Measurements from ENCODE around the gene SLC66A2.

GRCh38 chr18:79934311-79935097 lies 16.9 kb downstream of the SLC66A2 start:
- TF ChIP-seq, protein P1, sequence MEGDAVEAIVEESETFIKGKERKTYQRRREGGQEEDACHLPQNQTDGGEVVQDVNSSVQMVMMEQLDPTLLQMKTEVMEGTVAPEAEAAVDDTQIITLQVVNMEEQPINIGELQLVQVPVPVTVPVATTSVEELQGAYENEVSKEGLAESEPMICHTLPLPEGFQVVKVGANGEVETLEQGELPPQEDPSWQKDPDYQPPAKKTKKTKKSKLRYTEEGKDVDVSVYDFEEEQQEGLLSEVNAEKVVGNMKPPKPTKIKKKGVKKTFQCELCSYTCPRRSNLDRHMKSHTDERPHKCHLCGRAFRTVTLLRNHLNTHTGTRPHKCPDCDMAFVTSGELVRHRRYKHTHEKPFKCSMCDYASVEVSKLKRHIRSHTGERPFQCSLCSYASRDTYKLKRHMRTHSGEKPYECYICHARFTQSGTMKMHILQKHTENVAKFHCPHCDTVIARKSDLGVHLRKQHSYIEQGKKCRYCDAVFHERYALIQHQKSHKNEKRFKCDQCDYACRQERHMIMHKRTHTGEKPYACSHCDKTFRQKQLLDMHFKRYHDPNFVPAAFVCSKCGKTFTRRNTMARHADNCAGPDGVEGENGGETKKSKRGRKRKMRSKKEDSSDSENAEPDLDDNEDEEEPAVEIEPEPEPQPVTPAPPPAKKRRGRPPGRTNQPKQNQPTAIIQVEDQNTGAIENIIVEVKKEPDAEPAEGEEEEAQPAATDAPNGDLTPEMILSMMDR (IDR thresholded peaks at IDR 0.05; ENCODE audit: low read length) = no peak
- TF ChIP-seq EZH2 (IDR thresholded peaks at IDR 0.05; ENCODE audit: borderline replicate concordance, low read length) = no peak
